PFSK-1 (cell line): ENCODE measurements around the gene LARP4B.

Experiments
- FOXP2 ChIP-seq: optimal IDR thresholded peaks from 2 replicates; pipeline ENCODE3; 2011; ENCODE audit warnings: borderline replicate concordance, control low read depth, inconsistent platforms; ENCODE audit not compliant: insufficient read depth; ENCODE audit errors: extremely low read length, extremely low read depth
- POLR2AphosphoS5 ChIP-seq: IDR thresholded peaks from 2 replicates; pipeline ENCODE4 v1.6.1; 2012; ENCODE audit warnings: low read depth, mild to moderate bottlenecking, control low read depth, low read length, moderate library complexity
- SIN3A ChIP-seq: IDR thresholded peaks from 2 replicates; pipeline ENCODE4 v1.6.1; 2012; ENCODE audit warnings: mild to moderate bottlenecking, low read length, moderate library complexity, borderline replicate concordance; ENCODE audit not compliant: insufficient read depth
- TAF1 ChIP-seq: IDR thresholded peaks from 2 replicates; pipeline ENCODE4 v1.6.1; 2012; ENCODE audit warnings: low read length, control low read depth, borderline replicate concordance; ENCODE audit not compliant: insufficient read depth
- TF ChIP-seq, protein P1 (sequence below), 2 experiments: IDR thresholded peaks; 2 replicates each; pipeline versions ENCODE4 v1.6.1 to v1.8.0; 2011 to 2012; ENCODE audit warnings: low read depth in 2 of 2, low read length in 2 of 2, control low read depth in 1 of 2, inconsistent platforms in 1 of 2, mild to moderate bottlenecking in 1 of 2, moderate library complexity in 1 of 2; ENCODE audit not compliant: insufficient read depth in 1 of 2

LARP4B gene

DNA sequence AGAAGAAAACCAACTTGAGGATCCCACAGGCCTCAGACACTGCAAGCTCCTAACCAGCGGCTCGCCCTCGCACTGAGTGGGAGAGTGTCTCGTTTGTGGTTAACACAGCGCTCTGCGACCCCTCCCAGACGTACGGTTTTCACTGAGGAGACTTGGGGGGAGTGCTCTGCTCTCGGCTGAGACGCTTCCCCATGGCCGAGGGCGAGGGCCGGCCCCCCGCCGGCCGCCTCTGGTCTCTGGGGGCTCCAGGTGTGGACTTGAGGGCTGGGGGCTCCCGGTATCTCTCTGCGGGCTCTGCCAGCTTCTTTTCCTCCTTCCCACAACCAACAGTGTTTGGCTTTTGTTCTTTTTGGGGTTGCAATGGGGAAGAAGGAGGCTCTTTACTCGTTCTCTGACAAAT, 118.7 kb downstream of the LARP4B start:
- TF ChIP-seq SIN3A = no peak
- TF ChIP-seq POLR2AphosphoS5 = no peak
- TF ChIP-seq, protein P1, sequence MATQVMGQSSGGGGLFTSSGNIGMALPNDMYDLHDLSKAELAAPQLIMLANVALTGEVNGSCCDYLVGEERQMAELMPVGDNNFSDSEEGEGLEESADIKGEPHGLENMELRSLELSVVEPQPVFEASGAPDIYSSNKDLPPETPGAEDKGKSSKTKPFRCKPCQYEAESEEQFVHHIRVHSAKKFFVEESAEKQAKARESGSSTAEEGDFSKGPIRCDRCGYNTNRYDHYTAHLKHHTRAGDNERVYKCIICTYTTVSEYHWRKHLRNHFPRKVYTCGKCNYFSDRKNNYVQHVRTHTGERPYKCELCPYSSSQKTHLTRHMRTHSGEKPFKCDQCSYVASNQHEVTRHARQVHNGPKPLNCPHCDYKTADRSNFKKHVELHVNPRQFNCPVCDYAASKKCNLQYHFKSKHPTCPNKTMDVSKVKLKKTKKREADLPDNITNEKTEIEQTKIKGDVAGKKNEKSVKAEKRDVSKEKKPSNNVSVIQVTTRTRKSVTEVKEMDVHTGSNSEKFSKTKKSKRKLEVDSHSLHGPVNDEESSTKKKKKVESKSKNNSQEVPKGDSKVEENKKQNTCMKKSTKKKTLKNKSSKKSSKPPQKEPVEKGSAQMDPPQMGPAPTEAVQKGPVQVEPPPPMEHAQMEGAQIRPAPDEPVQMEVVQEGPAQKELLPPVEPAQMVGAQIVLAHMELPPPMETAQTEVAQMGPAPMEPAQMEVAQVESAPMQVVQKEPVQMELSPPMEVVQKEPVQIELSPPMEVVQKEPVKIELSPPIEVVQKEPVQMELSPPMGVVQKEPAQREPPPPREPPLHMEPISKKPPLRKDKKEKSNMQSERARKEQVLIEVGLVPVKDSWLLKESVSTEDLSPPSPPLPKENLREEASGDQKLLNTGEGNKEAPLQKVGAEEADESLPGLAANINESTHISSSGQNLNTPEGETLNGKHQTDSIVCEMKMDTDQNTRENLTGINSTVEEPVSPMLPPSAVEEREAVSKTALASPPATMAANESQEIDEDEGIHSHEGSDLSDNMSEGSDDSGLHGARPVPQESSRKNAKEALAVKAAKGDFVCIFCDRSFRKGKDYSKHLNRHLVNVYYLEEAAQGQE (IDR thresholded peaks at IDR 0.05; ENCODE audit: insufficient read depth in 1 of 2, low read depth in 2 of 2, low read length in 2 of 2) = no peak
- no peak for TF ChIP-seq FOXP2
- TF ChIP-seq TAF1 = no peak

DNA sequence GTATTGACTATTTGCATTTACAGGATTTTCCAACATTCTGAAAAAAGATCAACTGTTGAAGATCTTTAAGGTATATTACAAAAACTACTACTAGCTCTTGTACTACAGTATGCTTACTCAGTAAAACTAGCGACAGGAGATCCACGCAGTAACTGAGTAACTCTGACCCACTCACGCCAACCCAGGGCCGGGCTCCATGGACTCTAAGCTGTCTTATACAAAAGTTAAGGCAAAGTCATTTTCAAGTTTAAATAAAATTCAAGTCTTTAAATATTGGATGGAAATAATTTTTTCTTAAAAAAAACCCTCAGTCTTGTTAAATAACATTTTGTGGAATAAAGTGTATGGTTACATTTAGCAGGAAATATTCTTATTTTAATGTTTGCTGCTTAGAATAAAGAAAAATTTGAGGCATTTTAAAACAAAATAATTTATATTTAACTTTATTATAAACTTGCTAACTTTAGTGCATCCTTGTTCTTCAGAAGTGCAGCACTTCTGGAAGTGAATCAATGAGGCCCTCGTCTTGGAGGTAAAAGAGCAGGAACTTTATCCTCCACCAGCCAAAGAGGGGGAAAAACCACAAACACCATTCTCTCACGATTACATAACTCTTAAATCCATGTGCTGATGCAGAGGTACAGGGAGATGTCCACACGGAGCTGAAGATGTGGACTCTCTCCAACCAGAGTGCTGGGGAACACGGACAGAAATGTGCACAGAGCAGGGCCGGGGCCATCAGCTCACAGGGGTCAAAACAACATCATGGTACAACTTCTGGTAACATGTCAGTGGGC, 119.9 kb downstream of the LARP4B start:
- TF ChIP-seq TAF1 = no peak
- TF ChIP-seq, protein P1 (IDR thresholded peaks at IDR 0.05; ENCODE audit: insufficient read depth in 1 of 2, low read depth in 2 of 2, low read length in 2 of 2) = no peak
- no peak for TF ChIP-seq SIN3A
- no peak for TF ChIP-seq FOXP2
- TF ChIP-seq POLR2AphosphoS5 = no peak

- TF ChIP-seq POLR2AphosphoS5 (no peak), TAF1 (no peak), SIN3A (no peak), FOXP2 (no peak)
- TF ChIP-seq, protein P1 (IDR thresholded peaks at IDR 0.05; ENCODE audit: insufficient read depth in 1 of 2, low read depth in 2 of 2, low read length in 2 of 2) = no peak
Measured at GRCh38 chr10:810351-810846, 121.1 kb downstream of the LARP4B start.

DNA sequence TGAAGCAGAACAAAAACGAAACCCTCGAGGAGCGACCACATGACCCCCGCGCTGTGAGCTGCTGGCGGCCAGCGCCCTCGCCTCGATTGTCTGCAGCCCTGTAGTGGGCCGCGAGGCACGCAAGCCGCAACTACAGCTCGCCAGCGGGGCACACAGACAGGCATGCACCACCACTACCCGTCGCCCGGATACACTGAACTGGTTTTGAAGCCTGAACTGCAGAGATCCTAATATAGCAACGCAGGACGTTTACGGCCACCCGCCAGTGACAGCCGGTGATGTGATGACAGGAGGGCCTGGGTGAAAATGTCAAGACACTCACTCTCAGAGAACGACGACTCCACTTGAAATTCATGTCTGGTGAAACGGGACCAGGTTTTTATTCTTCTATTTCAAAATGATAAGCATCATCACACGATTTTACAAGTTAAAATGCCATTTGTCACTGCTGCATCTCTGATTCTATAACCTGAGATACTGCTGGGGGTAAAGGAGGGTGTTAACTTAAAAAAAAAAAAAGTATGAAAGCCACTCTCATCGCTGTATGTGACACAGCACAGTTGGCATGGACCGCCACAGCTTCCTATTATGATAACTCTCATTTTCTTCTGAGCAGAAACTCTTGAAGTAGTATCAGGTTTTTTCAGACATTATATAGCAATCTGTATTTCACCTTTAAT, 121.7 kb downstream of the LARP4B start:
- no peak for TF ChIP-seq POLR2AphosphoS5
- TF ChIP-seq SIN3A = no peak
- TF ChIP-seq, protein P1 (IDR thresholded peaks at IDR 0.05; ENCODE audit: insufficient read depth in 1 of 2, low read depth in 2 of 2, low read length in 2 of 2) = no peak
- no peak for TF ChIP-seq FOXP2
- TF ChIP-seq TAF1 = no peak

DNA sequence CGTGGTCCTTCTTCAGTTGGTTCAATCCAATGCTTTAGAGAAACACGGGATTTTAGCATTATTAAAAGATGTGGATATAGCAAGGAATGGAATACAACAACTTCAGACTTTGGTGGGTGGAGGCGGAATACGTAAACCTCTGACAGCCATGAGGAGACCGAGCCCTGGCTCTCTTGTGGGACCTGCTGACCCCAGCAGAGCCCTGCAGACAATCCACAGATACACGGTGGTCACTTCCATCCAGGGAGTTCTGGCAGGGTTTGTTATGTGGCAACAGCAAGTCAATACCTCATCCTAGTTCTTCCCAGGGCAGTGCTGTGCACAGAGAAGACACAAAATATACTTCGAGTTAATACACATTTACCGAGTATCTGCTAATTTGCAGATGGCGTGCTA, 123.5 kb downstream of the LARP4B start:
- TF ChIP-seq, protein P1 (IDR thresholded peaks at IDR 0.05; ENCODE audit: insufficient read depth in 1 of 2, low read depth in 2 of 2, low read length in 2 of 2) = no peak
- no peak for TF ChIP-seq SIN3A
- TF ChIP-seq POLR2AphosphoS5 = no peak
- no peak for TF ChIP-seq FOXP2
- TF ChIP-seq TAF1 = no peak
